Measurements from ENCODE around the gene MFSD6L. TPM values are rescaled to one million over a fixed set of nuclear protein-coding genes. Genes with fewer than 3 reads are reported as not detected.

The MFSD6L gene
- total RNA-seq, 2 donors from 2014 or later = 0.12 to 1.5 TPM

DNA sequence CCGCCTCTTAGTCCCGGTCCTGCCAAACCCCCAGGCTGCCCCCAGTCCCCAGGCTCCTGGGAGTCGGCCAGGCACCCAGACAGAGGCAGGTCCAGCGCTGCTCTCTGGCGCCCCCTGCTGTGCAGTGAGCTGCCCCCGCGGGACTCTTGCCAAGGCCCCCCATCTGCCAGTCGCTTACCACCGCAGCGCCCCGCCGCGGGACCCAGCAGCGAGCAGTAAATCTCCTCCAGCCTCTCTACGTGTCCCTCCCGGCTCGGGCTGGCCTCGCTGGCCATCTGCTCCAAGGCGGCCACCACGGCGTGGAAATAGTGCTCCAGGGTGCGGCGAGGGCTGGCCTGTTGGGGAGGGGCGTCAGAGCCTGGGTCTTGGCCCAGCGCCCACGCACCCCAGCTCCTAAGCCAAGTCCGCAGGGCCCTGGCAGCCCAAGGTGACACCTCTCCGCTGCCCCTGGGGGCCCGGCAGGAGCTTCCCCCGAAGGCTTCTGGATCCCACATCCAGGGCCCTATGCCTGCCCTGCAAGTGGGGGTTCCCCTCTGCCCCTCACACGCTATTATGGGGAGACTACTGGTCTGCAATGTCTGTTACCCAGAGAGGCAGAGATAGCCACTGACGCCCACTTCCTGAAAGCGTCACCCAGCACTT lies 33.7 kb upstream of the MFSD6L start:
- ATAC-seq (no peak), DNase-seq (ENCODE audit: low spot score) (no peak)
- no peaks in the 10 kb centered on the region for H3K9me3 Mint-ChIP-seq
- H3K4me1 Mint-ChIP-seq (ENCODE audit: low read depth in 2 of 2) = peaks cover 0 to 3% of the 10 kb centered on the region in 2 donors
- no peak overlapping the region for H3K27ac Mint-ChIP-seq
- H3K27me3 Mint-ChIP-seq = no peaks in the 10 kb centered on the region
- no peaks in the 10 kb centered on the region for H3K36me3 Mint-ChIP-seq
- no peak overlapping the region for H3K4me3 Mint-ChIP-seq

DNA sequence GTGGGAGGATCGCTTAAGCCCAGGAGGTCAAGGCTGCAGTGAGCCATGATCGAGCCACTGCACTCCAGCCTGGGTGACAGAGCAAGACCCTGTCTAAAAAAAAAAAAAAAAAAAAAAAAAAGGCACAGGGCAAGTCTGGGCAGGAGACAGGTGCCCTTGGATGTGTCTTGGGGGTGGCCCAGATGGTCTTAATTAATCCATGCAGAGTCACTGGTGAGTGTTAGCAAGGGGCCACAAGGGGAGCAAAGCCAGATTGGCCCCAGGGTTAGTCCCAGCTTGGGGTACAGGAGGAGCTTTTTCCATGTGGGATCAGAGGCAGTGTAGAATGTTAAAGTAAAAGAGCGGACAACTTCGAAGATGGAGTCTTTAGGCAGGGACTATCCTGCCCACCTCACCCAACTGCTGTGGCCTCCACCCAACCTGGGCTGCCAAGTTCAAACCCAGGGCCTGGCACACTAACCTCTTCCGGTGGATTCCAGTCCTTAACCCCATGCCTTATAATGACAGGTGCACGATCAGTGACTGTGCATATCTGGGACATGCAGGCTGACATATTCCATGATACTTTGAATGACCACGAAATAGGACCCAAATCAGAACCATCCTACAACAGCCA lies 32.2 kb upstream of the MFSD6L start:
- DNase-seq (ENCODE audit: low spot score) (no peak), ATAC-seq (no peak)
- no peak overlapping the region for H3K4me3 Mint-ChIP-seq
- no peaks in the 10 kb centered on the region for H3K9me3 Mint-ChIP-seq
- H3K27ac Mint-ChIP-seq = no peak overlapping the region
- peaks cover 0 to 3% of the 10 kb centered on the region in 2 donors for H3K4me1 Mint-ChIP-seq (ENCODE audit: low read depth in 2 of 2)
- H3K36me3 Mint-ChIP-seq = no peaks in the 10 kb centered on the region
- no peaks in the 10 kb centered on the region for H3K27me3 Mint-ChIP-seq

DNA sequence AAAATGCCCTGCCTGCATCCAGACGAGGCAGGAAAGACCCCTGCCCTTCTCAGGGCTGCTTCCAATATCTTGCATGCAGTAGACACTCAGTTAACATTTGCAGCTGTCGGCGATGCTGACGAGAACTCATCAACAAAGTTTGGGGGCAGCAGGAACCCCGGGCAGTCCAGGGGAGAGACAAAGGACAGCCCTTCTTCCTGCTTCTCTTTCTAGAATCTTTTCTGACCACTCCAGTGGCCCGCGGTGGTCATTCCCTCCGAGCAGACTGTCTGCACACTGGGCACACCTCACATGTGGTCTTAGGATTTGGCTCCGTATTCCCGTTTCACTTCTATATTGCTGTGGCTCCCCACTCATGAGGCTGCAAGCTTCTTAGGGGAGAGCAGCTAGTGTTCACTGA lies 31.0 kb upstream of the MFSD6L start:
- no peaks in the 10 kb centered on the region for H3K9me3 Mint-ChIP-seq
- ATAC-seq (no peak), DNase-seq (ENCODE audit: low spot score) (no peak)
- H3K4me1 Mint-ChIP-seq (ENCODE audit: low read depth in 2 of 2) = peaks cover 0 to 3% of the 10 kb centered on the region in 2 donors
- no peaks in the 10 kb centered on the region for H3K27me3 Mint-ChIP-seq
- no peaks in the 10 kb centered on the region for H3K36me3 Mint-ChIP-seq
- H3K27ac Mint-ChIP-seq = no peak overlapping the region
- no peak overlapping the region for H3K4me3 Mint-ChIP-seq

DNA sequence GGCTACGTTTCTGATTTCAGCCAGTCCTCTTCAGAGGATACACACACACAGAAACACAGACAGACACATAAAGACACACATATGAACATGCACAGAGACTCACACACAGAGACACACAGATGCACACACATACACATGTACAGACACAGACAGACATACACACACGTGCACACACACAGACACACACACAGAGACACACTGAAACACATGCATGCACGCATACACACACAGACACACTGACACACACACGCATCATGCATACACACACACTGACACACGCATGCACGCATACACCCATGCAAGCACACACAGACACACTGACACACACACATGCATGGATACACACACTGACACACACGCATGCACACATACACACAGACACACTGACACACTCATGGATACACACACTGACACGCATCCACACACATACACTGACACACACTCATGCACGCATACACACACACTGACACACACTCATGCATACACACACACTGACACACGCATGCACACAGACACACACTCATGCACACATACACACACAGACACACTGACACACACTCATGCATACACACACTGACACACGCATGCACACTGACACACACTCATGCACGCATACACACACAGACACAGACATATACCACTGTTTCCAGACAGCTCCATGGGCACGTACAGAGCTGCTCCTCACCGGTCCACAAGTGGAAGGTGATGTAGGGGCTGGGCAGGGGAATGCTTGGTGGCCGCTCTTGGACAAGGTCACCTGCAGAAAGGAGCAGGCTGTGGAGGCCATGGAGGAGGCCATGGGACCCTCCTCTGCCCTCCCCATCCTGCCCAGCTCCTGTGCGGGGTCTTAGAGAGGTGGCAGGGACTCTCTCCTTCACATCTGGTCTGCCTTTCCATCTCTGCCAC lies 30.1 kb upstream of the MFSD6L start:
- no peak for DNase-seq (ENCODE audit: low spot score)
- no peaks in the 10 kb centered on the region for H3K27me3 Mint-ChIP-seq
- H3K4me3 Mint-ChIP-seq = no peak overlapping the region
- H3K4me1 Mint-ChIP-seq (ENCODE audit: low read depth in 2 of 2) = peaks cover 0 to 3% of the 10 kb centered on the region in 2 donors
- ATAC-seq = peak in 1 of 2 donors; percentile 25
- no peaks in the 10 kb centered on the region for H3K9me3 Mint-ChIP-seq
- peaks cover 4% of the 10 kb centered on the region for H3K36me3 Mint-ChIP-seq
- no peak overlapping the region for H3K27ac Mint-ChIP-seq

DNA sequence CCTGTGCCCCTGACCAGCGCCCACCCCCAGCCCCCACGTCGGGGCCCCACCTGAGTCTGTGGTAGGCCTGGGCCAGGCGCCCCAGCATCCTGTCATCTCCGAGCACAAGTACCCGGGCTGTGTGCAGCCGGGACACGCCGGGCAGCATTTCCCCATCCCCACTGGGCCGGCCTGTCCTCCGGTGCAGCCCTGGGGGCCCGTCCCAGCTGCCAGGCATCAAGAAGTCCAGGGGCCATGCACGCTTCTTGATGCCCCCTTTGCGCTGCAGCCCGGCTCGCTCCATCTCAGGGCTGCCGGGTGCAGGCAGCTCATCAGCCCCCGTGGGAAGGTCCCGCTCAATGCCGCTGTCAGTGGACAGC lies 29.3 kb upstream of the MFSD6L start:
- H3K27ac Mint-ChIP-seq = no peak overlapping the region
- no peak for ATAC-seq
- no peaks in the 10 kb centered on the region for H3K27me3 Mint-ChIP-seq
- DNase-seq (ENCODE audit: low spot score) = no peak
- H3K9me3 Mint-ChIP-seq = no peaks in the 10 kb centered on the region
- no peak overlapping the region for H3K4me3 Mint-ChIP-seq
- peaks cover 0 to 3% of the 10 kb centered on the region in 2 donors for H3K4me1 Mint-ChIP-seq (ENCODE audit: low read depth in 2 of 2)
- H3K36me3 Mint-ChIP-seq = peaks cover 4% of the 10 kb centered on the region

DNA sequence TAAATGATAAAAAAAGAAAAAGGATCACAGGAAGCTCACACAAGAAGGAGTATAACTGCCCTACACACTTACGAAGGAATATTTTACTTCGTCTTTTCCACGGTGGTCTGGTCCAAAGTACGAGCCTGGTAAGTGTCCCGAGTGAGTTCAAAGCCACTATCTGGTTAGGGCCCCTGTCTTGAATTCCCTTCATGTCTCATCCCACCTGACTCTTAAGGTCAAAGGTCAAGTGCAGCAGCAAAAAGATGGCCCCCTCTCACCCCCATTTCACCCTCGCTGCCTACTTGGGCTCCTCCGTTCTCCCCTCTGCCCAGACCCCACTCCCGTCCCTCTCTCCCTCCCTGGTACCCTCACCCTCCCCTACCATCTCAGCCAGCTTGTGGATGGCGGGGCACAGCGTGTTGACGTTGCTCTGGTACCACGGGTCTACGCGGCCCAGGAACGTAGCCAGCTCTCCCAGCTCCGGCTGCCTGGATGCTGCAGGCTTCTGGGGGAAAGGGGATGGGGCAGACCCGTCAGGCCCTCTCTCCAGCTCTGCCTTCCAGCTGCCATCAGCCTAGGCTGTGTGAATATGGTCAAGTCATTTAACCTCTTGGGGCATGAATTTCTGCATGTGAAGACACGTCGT lies 27.8 kb upstream of the MFSD6L start:
- no peak overlapping the region for H3K4me3 Mint-ChIP-seq
- DNase-seq (ENCODE audit: low spot score) (no peak), ATAC-seq (no peak)
- peaks cover 4% of the 10 kb centered on the region for H3K36me3 Mint-ChIP-seq
- H3K27me3 Mint-ChIP-seq = no peaks in the 10 kb centered on the region
- no peaks in the 10 kb centered on the region for H3K9me3 Mint-ChIP-seq
- H3K4me1 Mint-ChIP-seq (ENCODE audit: low read depth in 2 of 2) = peaks cover 0 to 3% of the 10 kb centered on the region in 2 donors
- H3K27ac Mint-ChIP-seq = no peak overlapping the region

DNA sequence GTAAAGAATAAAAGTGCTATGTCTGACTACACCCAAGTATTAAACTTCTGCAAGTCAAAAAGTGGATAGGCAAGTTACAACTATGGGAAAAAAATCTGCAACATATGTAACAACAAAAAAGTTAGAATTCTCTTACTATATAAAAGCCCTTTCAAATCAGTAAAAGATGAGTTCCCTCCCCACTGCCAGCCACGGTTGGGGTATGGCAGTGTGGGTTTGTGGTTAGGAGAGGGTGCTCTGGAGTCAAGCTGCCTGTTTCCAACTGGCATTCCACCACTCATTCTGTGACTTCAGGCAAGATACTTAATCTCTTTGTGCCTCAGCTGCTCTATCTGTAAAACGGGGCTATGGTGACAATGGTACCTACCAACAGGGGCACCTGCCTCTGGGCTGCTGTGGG lies 26.6 kb upstream of the MFSD6L start:
- Mint-ChIP-seq H3K27ac (no peak overlapping the region), H3K9me3 (no peaks in the 10 kb centered on the region), H3K36me3 (peaks cover 4% of the 10 kb centered on the region), H3K27me3 (no peaks in the 10 kb centered on the region), H3K4me1 (ENCODE audit: low read depth in 2 of 2) (peaks cover 0 to 3% of the 10 kb centered on the region in 2 donors), H3K4me3 (no peak overlapping the region)
- ATAC-seq (no peak), DNase-seq (ENCODE audit: low spot score) (no peak)

DNA sequence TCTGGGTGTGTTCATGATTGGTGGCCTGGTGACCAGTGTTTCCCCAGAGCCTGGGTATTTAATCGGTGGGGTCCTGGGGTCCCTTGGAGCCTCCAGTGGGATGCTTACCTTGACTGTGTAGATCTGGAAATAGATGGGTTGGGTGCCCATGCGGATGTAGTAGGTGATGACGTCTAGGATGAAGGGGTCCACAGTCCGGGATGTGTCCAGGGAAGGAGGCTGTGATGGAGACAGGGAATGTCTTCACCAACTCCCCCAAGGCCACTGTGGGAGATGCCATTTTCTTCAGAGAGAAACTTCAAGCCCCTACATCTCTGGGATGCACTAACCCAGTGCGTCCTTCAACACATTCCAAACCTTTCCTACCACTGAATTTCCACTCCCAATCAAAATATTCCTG lies 24.1 kb upstream of the MFSD6L start:
- H3K27me3 Mint-ChIP-seq = no peaks in the 10 kb centered on the region
- H3K9me3 Mint-ChIP-seq = no peaks in the 10 kb centered on the region
- peaks cover 0 to 3% of the 10 kb centered on the region in 2 donors for H3K4me1 Mint-ChIP-seq (ENCODE audit: low read depth in 2 of 2)
- no peak overlapping the region for H3K4me3 Mint-ChIP-seq
- H3K27ac Mint-ChIP-seq = no peak overlapping the region
- ATAC-seq (no peak), DNase-seq (ENCODE audit: low spot score) (no peak)
- peaks cover 4% of the 10 kb centered on the region for H3K36me3 Mint-ChIP-seq

DNA sequence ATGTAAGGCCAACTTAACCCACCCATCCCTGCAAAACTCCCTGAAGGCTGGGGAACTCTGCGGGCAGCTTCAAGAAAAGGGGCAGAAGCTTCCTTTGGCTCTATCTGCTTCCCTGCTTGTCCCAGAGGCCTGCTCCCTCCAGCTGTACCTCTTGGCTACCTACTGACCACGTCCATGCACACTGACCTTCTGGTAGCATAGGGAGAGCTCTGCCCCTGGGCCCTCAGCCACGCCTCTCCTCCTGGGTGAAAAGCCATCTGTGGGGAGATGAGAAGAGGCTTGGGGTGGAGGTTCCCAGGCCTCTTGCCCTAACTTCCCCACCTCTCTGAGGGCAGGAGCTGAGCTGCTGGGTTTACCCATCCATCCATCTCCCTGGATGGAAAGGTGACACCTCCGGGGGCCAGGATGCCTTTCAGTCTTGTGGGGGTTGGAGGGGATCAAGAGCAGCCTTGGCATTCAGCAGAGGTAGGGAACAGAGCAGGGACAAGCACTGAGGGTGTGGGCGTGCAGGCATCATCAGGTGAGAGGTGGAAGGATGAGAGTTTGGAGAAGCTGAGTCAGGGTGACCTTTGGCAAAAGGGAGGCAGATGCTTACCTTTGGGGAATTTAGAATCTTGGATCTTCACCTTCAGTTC lies 23.4 kb upstream of the MFSD6L start:
- DNase-seq (ENCODE audit: low spot score) = no peak
- H3K27me3 Mint-ChIP-seq = peaks cover 0 to 2% of the 10 kb centered on the region in 2 donors
- no peak overlapping the region for H3K27ac Mint-ChIP-seq
- no peak overlapping the region for H3K4me3 Mint-ChIP-seq
- no peak for ATAC-seq
- peaks cover 4% of the 10 kb centered on the region for H3K36me3 Mint-ChIP-seq
- no peaks in the 10 kb centered on the region for H3K9me3 Mint-ChIP-seq
- H3K4me1 Mint-ChIP-seq (ENCODE audit: low read depth in 2 of 2) = peaks cover 0 to 2% of the 10 kb centered on the region in 2 donors

DNA sequence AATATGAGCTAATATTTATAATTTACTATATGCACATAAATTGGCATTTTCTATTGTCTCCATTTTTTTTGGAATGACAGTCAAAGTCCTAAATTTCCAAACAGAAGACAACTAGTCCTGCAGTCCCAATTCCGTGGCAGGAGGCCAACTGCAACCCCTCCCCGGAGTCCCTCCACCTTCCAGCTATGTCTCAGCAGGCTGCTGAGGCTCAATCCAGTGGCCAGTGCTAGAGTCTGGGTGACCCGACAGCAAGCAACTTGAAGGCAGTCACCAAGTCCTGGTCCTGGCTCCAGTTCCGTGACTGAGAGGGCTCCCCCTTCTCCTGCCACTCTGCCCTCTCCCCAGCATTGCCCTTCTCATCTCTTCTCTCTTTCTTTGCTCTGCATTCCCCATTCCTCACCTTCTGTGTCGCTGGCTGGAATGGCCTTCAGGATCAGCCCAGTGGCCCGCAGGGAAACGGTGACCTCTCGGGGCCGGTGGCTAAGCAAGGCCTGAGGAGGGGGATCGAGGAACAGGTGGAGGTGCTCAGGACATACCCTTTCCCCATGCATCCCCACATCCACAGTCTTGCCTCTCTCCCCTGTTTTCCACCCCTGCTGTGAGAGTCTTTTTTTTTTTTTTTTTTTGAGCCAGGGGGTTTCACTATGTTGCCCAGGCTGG lies 22.4 kb upstream of the MFSD6L start:
- no peak for DNase-seq (ENCODE audit: low spot score)
- no peak overlapping the region for H3K27ac Mint-ChIP-seq
- ATAC-seq = no peak
- H3K36me3 Mint-ChIP-seq = peaks cover 4% of the 10 kb centered on the region
- H3K9me3 Mint-ChIP-seq = no peaks in the 10 kb centered on the region
- H3K27me3 Mint-ChIP-seq = peaks cover 0 to 2% of the 10 kb centered on the region in 2 donors
- H3K4me1 Mint-ChIP-seq (ENCODE audit: low read depth in 2 of 2) = no peaks in the 10 kb centered on the region
- no peak overlapping the region for H3K4me3 Mint-ChIP-seq

DNA sequence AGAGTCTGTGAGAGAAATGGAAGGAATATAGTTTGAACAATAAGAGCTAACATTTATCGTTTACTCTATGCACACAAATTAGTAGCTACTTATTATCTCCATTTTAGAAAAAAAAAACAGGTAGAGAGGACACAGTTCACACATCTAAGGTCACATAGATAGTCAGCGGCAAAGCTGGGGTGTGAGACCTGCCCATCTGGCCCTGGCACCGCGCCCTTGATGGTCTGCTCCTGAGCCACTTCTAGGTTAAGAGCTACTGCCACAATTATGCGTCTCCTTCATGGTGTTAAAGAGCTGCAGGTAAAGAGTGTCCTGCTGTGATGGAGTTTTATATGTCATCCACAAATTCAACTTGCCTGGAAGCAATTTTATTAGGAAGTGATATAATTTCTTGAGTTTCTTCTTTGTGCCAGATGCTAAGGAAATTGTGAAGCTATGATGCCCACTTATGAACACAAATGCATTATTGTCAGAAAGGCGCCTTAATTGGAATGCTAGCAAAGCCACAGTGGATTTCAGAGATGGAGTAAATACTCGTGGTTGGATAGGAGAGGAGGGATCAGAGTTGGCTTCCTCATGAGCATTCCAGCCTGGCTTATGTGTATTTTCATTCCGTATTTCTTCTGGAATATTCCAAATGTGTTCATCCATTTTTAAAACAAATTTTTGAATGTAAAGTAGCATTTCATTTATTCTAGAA lies 21.3 kb upstream of the MFSD6L start:
- peaks cover 4% of the 10 kb centered on the region for H3K36me3 Mint-ChIP-seq
- DNase-seq (ENCODE audit: low spot score) = no peak
- H3K9me3 Mint-ChIP-seq = no peaks in the 10 kb centered on the region
- H3K27ac Mint-ChIP-seq = no peak overlapping the region
- peaks cover 0 to 4% of the 10 kb centered on the region in 2 donors for H3K27me3 Mint-ChIP-seq
- H3K4me1 Mint-ChIP-seq (ENCODE audit: low read depth in 2 of 2) = no peaks in the 10 kb centered on the region
- no peak overlapping the region for H3K4me3 Mint-ChIP-seq
- ATAC-seq = no peak

DNA sequence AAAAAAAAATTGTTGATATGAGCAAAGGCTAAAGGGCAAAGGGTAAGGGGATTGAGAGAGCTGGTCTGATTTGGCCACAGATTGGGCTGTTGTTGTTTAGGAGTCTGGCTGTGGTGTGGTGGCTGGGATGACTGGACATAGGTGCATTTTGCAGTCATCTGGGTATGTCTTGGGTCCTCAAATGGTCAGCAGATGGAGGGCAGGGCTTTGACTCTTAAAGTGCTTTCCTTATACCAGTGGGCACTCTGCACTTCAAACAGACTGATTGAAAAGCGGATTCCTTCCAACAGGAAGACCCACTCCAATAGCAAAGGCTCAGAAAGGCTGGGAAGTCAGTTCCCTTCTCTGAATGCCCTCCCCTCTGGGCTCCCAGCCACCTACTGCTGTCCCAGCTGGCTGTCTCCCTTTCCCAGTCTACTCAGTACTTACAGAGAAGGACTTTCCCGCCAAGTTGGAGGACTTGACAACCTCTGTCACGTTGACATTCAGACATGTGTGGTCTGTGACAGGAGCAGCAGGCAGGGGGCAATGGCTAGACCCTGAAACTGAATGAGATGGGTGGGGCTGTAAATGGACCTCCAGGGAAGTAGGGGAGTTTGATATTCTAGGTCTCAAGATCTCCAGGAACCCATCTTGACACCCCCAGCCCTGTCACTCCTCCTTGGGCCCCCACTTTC lies 19.6 kb upstream of the MFSD6L start:
- no peak overlapping the region for H3K4me3 Mint-ChIP-seq
- H3K4me1 Mint-ChIP-seq (ENCODE audit: low read depth in 2 of 2) = no peaks in the 10 kb centered on the region
- no peak for DNase-seq (ENCODE audit: low spot score)
- H3K9me3 Mint-ChIP-seq = no peaks in the 10 kb centered on the region
- ATAC-seq = no peak
- peaks cover 0 to 6% of the 10 kb centered on the region in 2 donors for H3K27me3 Mint-ChIP-seq
- peaks cover 2% of the 10 kb centered on the region for H3K36me3 Mint-ChIP-seq
- H3K27ac Mint-ChIP-seq = no peak overlapping the region

All from natural killer cell treated with Interleukin-12 subunit alpha and Interleukin-12 subunit beta and Interleukin-15 and Interleukin-18, amount 100 ng/mL, for 72 hours (primary cell).